Prostate gland (tissue), 2 donors: ENCODE data around the gene CSDE1. TPM values are rescaled to one million over a fixed set of nuclear protein-coding genes. Genes with fewer than 3 reads are reported as not detected.

Source experiments
- DNase-seq: peaks from one replicate; pipeline ENCODE4 v3.0.0-alpha.2; 2019; ENCODE audit warnings: low spot score
- H3K27ac ChIP-seq, 2 donors: fragments of 200-600 bp; sonication (generic); 2 replicates each; pipeline ENCODE4 v1.5.1; 2017 to 2019
- H3K27me3 ChIP-seq: fragments of 200-600 bp; sonication (generic); replicated peaks from 2 replicates; pipeline ENCODE4 v1.5.1; 2019; ENCODE audit not compliant: insufficient read depth
- H3K36me3 ChIP-seq, 2 donors: fragments of 200-600 bp; sonication (generic); 1 replicate in 1 of 2; 2 replicates in 1 of 2; pipeline versions ENCODE4 v1.5.1 to v1.8.1; 2017 to 2019
- H3K4me1 ChIP-seq: fragments of 200-600 bp; sonication (generic); replicated peaks from 2 replicates; pipeline ENCODE4 v1.5.1; 2019
- H3K4me3 ChIP-seq, 2 donors: fragments of 200-600 bp; sonication (generic); 2 replicates each; pipeline ENCODE4 v1.5.1; 2017 to 2019
- H3K9me3 ChIP-seq: fragments of 200-600 bp; sonication (generic); 2 replicates; pipeline ENCODE4 v1.5.1; 2017
- POLR2A ChIP-seq: fragments of 450-650 bp; IDR thresholded peaks from one replicate; pipeline ENCODE4 v1.6.1; 2016; ENCODE audit warnings: antibody characterized with exemption, mild to moderate bottlenecking
- POLR2AphosphoS5 ChIP-seq: sonication (generic); formaldehyde crosslinking; IDR thresholded peaks from one replicate; pipeline ENCODE4 v1.6.1; 2017; ENCODE audit warnings: antibody characterized with exemption
- WGBS: methylation state at CpG from one replicate; pipeline ENCODE4 v1.1.5; 2018; 5-methylcytosine and 5-hydroxymethylcytosine counted together
- intact Hi-C: fragments of 100-400 bp; cut with DNase I; formaldehyde crosslinking; loops from one replicate; pipeline ENCODE4 v1.14.2; 2022
- total RNA-seq, 2 donors: library from RNA; depleted of rRNA; stranded (reverse); fragments of >200 nt; gene quantifications; one replicate each; pipeline ENCODE4 v1.1.0, GENCODE V29; 2016
- TF ChIP-seq, protein P1 (sequence below), 4 experiments: fragments of 200-600 bp in 2 of 4; fragments of 450-650 bp in 2 of 4; sonication (generic) in 2 of 4; IDR thresholded peaks; 1 replicate in 3 of 4; 2 replicates in 1 of 4; pipeline ENCODE4 v1.5.1; 2016 to 2019; ENCODE audit warnings: antibody characterized with exemption in 4 of 4, mild to moderate bottlenecking in 2 of 4, moderate library complexity in 2 of 4

CSDE1 gene
- total RNA-seq, 2 donors from 2014 or later, result 458 to 889 TPM

DNA sequence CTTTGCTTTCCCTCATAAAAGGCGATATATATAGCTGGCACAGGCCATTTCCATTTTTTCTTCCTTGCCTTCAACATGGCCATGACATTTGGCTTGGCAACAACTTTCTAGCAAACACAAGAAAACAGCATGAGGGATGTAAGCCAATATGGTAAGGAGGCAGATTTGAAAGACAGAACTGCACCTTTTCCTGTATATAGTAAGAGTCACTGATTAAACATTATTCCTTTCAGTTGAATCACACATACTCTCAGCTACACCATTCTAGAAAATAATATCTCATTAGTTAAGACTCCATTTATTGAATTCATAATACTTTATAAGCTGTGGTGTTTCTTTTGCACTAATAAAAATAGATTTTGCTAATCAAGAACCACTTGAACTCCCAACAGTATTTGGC, 13.2 kb upstream of the CSDE1 start:
- H3K36me3 ChIP-seq, result no peaks in the 10 kb centered on the region
- no peak overlapping the region for H3K27ac ChIP-seq
- no peaks in the 10 kb centered on the region for H3K4me1 ChIP-seq
- no peaks in the 10 kb centered on the region for H3K27me3 ChIP-seq
- WGBS, result 97% methylated on average over 1 of the region's 1 CpG
- no peak overlapping the region for H3K4me3 ChIP-seq
- no peak for DNase-seq
- H3K9me3 ChIP-seq, result no peaks in the 10 kb centered on the region
- TF ChIP-seq POLR2AphosphoS5 (no peak), POLR2A (no peak)
- TF ChIP-seq, protein P1, sequence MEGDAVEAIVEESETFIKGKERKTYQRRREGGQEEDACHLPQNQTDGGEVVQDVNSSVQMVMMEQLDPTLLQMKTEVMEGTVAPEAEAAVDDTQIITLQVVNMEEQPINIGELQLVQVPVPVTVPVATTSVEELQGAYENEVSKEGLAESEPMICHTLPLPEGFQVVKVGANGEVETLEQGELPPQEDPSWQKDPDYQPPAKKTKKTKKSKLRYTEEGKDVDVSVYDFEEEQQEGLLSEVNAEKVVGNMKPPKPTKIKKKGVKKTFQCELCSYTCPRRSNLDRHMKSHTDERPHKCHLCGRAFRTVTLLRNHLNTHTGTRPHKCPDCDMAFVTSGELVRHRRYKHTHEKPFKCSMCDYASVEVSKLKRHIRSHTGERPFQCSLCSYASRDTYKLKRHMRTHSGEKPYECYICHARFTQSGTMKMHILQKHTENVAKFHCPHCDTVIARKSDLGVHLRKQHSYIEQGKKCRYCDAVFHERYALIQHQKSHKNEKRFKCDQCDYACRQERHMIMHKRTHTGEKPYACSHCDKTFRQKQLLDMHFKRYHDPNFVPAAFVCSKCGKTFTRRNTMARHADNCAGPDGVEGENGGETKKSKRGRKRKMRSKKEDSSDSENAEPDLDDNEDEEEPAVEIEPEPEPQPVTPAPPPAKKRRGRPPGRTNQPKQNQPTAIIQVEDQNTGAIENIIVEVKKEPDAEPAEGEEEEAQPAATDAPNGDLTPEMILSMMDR (IDR thresholded peaks at IDR 0.05), result no peak
- intact Hi-C loops, result no loop called here

DNA sequence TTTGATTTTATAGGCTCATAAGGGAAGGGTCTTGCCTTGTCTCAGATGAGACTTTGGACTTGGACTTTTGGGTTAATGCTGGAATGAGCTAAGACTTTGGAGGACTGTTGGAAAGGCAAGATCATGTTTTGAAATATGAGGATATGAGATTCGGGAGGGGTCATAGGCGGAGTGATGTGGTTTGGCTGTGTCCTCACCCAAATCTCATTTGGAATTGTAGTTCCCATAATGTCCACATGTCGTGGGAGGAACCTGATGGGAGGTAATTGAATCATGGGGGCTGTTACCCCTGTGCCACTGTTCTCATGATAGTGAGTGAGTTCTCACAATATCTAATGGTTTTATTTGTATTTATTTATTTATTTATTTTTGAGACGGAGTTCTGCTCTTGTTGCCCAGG, 6.9 kb upstream of the CSDE1 start:
- TF ChIP-seq POLR2A, result no peak
- TF ChIP-seq, protein P1 (IDR thresholded peaks at IDR 0.05), result no peak
- no peak for TF ChIP-seq POLR2AphosphoS5
- H3K36me3 ChIP-seq, result no peaks in the 10 kb centered on the region
- H3K4me1 ChIP-seq, result no peaks in the 10 kb centered on the region
- intact Hi-C loops, result no loop called here
- no peaks in the 10 kb centered on the region for H3K9me3 ChIP-seq
- 90% methylated on average over 4 of the region's 4 CpGs for WGBS
- no peak for DNase-seq
- no peaks in the 10 kb centered on the region for H3K27me3 ChIP-seq
- H3K4me3 ChIP-seq, result no peak overlapping the region
- no peak overlapping the region for H3K27ac ChIP-seq

DNA sequence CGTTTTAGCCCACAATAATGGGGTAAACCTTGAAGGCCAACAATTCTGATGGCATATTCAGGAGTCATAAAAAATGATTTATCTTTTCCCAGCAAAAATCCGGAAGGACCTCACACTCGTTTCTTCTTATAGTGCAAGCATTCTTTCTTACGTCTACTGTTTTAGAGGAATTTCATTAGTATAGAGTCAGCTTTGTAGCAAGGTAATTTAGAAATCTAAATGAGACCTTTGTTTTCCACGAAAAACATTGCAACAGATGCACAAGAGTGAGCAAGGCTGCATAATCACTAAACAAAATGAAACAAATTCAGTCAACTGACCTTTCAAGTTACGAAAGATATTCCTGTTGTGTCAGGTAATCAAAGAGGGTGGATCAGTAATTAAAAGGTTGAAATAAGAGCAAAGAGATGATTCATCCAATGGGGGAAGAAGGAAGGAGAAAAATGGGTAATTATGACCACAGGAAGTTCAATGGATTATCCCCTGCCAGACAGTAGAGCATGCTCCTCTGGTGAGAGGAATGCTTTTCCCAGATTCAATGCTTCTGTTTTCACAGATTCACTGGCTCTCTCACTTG, 560 bp upstream of the CSDE1 start:
- no peaks in the 10 kb centered on the region for H3K27me3 ChIP-seq
- peak overlapping the region; percentile 85 to 98 for H3K4me3 ChIP-seq
- intact Hi-C loops, result loop anchor here (5.0 to 10.0 kb wide), 3 partner anchors 41 to 336 kb away; partner anchors contain the start of genes NRAS and TRIM33
- 29% methylated on average over 6 of the region's 6 CpGs for WGBS
- no peaks in the 10 kb centered on the region for H3K36me3 ChIP-seq
- peak overlapping the region; percentile 98 to 100 for H3K27ac ChIP-seq
- DNase-seq, result no peak
- no peaks in the 10 kb centered on the region for H3K9me3 ChIP-seq
- no peak for TF ChIP-seq POLR2AphosphoS5
- TF ChIP-seq POLR2A, result no peak
- TF ChIP-seq, protein P1 (IDR thresholded peaks at IDR 0.05), result no peak
- peaks cover 6% of the 10 kb centered on the region for H3K4me1 ChIP-seq

DNA sequence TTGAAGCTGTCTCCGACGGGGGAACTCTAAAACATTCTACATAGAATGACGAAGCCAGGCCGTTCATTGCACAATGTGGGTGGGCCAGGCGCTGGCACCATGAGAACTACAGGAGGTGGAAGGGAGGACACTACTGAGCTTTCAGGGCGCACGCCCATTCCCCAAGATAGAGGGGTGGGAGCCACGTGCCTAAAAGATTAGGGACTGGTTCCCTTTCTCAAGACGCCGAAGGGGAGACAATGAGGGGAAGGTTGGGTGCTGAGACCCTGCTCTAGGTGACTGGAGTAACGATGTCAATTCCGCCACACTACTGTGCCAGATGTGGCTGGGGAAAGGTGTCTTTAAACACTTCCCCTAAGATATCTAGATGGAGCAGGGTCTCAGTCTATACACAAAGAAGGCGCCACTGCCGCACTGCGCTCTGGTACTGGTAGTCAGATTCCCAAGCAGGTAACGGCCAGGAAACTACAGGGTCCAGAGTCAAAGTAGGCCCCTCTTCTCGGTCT, 782 bp downstream of the CSDE1 start:
- no peaks in the 10 kb centered on the region for H3K9me3 ChIP-seq
- peaks cover 6% of the 10 kb centered on the region for H3K4me1 ChIP-seq
- peak overlapping the region; percentile 85 to 98 for H3K4me3 ChIP-seq
- no peaks in the 10 kb centered on the region for H3K27me3 ChIP-seq
- no peak for TF ChIP-seq POLR2A
- TF ChIP-seq, protein P1 (IDR thresholded peaks at IDR 0.05), result no peak
- WGBS, result 1% methylated on average over 17 of the region's 17 CpGs
- H3K36me3 ChIP-seq, result no peaks in the 10 kb centered on the region
- intact Hi-C loops, result loop anchor here (5.0 to 10.0 kb wide), 3 partner anchors 40 to 338 kb away; partner anchors contain the start of genes NRAS and TRIM33
- peak; percentile 13 for DNase-seq
- peak overlapping the region; percentile 98 to 100 for H3K27ac ChIP-seq
